ENCODE results near the gene MBP.

The MBP gene

GRCh38 chr18:76977684-76978232, 154.8 kb downstream of the MBP start:
- Histone ChIP-seq H3K27me3 (ENCODE audit: insufficient read depth, poor library complexity, severe bottlenecking) (no peaks in the 10 kb centered on the region), H3K4me3 (replicated peaks; ENCODE audit: insufficient read depth, low read length) (no peak overlapping the region), H3K27ac (replicated peaks) (no peak overlapping the region)
- no peak for DNase-seq (ENCODE audit: low read depth in 1 of 2, low spot score in 1 of 2)
- TF ChIP-seq SPI1 (IDR thresholded peaks at IDR 0.05; ENCODE audit: borderline replicate concordance, low read depth): no peak
- TF ChIP-seq POLR2AphosphoS5 (IDR thresholded peaks at IDR 0.05; ENCODE audit: low read depth): no peak
- TF ChIP-seq REST (IDR thresholded peaks at IDR 0.05; ENCODE audit: insufficient replicate concordance, low read depth): no peak
- no peak for TF ChIP-seq CTCF (IDR thresholded peaks at IDR 0.05; ENCODE audit: insufficient read depth, low read length)
- TF ChIP-seq GABPA (IDR thresholded peaks at IDR 0.05; ENCODE audit: low read depth): no peak

GRCh38 chr18:76977108-76977621, 155.4 kb downstream of the MBP start:
- TF ChIP-seq SPI1 (IDR thresholded peaks at IDR 0.05; ENCODE audit: borderline replicate concordance, low read depth) (no peak), CTCF (IDR thresholded peaks at IDR 0.05; ENCODE audit: insufficient read depth, low read length) (no peak), POLR2AphosphoS5 (IDR thresholded peaks at IDR 0.05; ENCODE audit: low read depth) (no peak), REST (IDR thresholded peaks at IDR 0.05; ENCODE audit: insufficient replicate concordance, low read depth) (no peak), GABPA (IDR thresholded peaks at IDR 0.05; ENCODE audit: low read depth) (no peak)
- DNase-seq (ENCODE audit: low read depth in 1 of 2, low spot score in 1 of 2): no peak

GRCh38 chr18:76975577-76976110, 156.9 kb downstream of the MBP start:
- TF ChIP-seq REST (IDR thresholded peaks at IDR 0.05; ENCODE audit: insufficient replicate concordance, low read depth) (no peak), CTCF (IDR thresholded peaks at IDR 0.05; ENCODE audit: insufficient read depth, low read length) (no peak), SPI1 (IDR thresholded peaks at IDR 0.05; ENCODE audit: borderline replicate concordance, low read depth) (no peak), POLR2AphosphoS5 (IDR thresholded peaks at IDR 0.05; ENCODE audit: low read depth) (no peak), GABPA (IDR thresholded peaks at IDR 0.05; ENCODE audit: low read depth) (no peak)
- H3K27me3 ChIP-seq (ENCODE audit: insufficient read depth, poor library complexity, severe bottlenecking): no peaks in the 10 kb centered on the region
- no peak for DNase-seq (ENCODE audit: low read depth in 1 of 2, low spot score in 1 of 2)
- no peak overlapping the region for H3K4me3 ChIP-seq (replicated peaks; ENCODE audit: insufficient read depth, low read length)
- H3K27ac ChIP-seq (replicated peaks): no peak overlapping the region

More at GRCh38 chr18:76977108-76977621, 155.4 kb downstream of the MBP start:
- no peak overlapping the region for H3K27ac ChIP-seq (replicated peaks)
- H3K27me3 ChIP-seq (ENCODE audit: insufficient read depth, poor library complexity, severe bottlenecking): no peaks in the 10 kb centered on the region
- no peak overlapping the region for H3K4me3 ChIP-seq (replicated peaks; ENCODE audit: insufficient read depth, low read length)

Measured in HL-60 (cell line).